GM12878 (cell line): ENCODE results near the gene SPPL2B. TPM values are rescaled to one million over a fixed set of nuclear protein-coding genes. Genes with fewer than 3 reads are reported as not detected.

Experiments
- ATAC-seq: fragments of 200-7000 bp; cut with Tn5 transposase; 3 replicates; pipeline ENCODE4 v1.9.1; 2020; ENCODE audit warnings: mild to moderate bottlenecking, moderate library complexity
- BruUV-seq: library from RNA; stranded (reverse); fragments of 400-500 nt; replicated peaks from 2 replicates; lab custom pipeline; 2021; lab: Mats Ljungman, UMichigan
- CTCF ChIA-PET: fragments of 300-600 bp; sonication (Branson Sonifier 250); formaldehyde crosslinking; extraction: SDS; loops from one replicate; lab custom pipeline; 2021; ENCODE audit warnings: inconsistent platforms; lab: Yijun Ruan, JAX
- POLR2A ChIA-PET: fragments of 350-600 bp; formaldehyde crosslinking; extraction: SDS; loops from one replicate; lab custom pipeline; 2021; ENCODE audit warnings: inconsistent platforms; lab: Charles Lee
- RAD21 ChIA-PET: fragments of 300-600 bp; sonication (Branson Sonifier 250); formaldehyde crosslinking; loops from one replicate; lab custom pipeline; 2023; ENCODE audit warnings: antibody characterized with exemption; ENCODE audit not compliant: unreplicated experiment; lab: Charles Lee
- SMC1A ChIA-PET: fragments of 300-600 bp; sonication (Branson Sonifier 250); formaldehyde crosslinking; loops from one replicate; lab custom pipeline; 2023; ENCODE audit not compliant: unreplicated experiment, uncharacterized antibody; lab: Charles Lee
- DNase-seq: peaks from one replicate; pipeline ENCODE4 v3.0.0-alpha.2; 2011; ENCODE audit warnings: low read depth, low spot score
- FAIRE-seq: peaks from 3 replicates; lab custom pipeline; 2011; peaks lifted over from hg19 to GRCh38; lab: Jason Lieb, UNC
- H2AFZ ChIP-seq: 2 replicates; pipeline ENCODE4 v1.6.0; 2011; ENCODE audit warnings: low read depth, low read length, control low read depth; ENCODE audit not compliant: control insufficient read depth
- H3K27ac ChIP-seq: 2 replicates; pipeline ENCODE4 v1.5.1; 2011; ENCODE audit warnings: control low read depth; ENCODE audit not compliant: control insufficient read depth, insufficient read depth
- H3K27me3 ChIP-seq, 2 experiments: replicated peaks in 1 of 2; 2 replicates each; pipeline versions ENCODE4 v1.6.0 to v1.6.1; 2011; ENCODE audit warnings: low read length in 1 of 2; ENCODE audit not compliant: control insufficient read depth in 2 of 2, insufficient read depth in 2 of 2
- H3K36me3 ChIP-seq, 2 experiments: 2 replicates each; pipeline ENCODE4 v1.5.1; 2011; ENCODE audit warnings: low read length in 1 of 2; ENCODE audit not compliant: control insufficient read depth in 2 of 2, insufficient read depth in 2 of 2
- H3K4me1 ChIP-seq: 2 replicates; pipeline ENCODE4 v1.6.1; 2011; ENCODE audit warnings: mild to moderate bottlenecking, low read length, moderate library complexity, mixed read lengths; ENCODE audit not compliant: control insufficient read depth, insufficient read depth
- H3K4me2 ChIP-seq: 2 replicates; pipeline ENCODE4 v1.6.0; 2011; ENCODE audit warnings: control low read depth; ENCODE audit not compliant: control insufficient read depth, insufficient read depth
- H3K4me3 ChIP-seq: fragments of 200-600 bp; sonication (generic); 2 replicates; pipeline ENCODE4 v1.5.1; 2016
- H3K79me2 ChIP-seq: 2 replicates; pipeline ENCODE4 v1.6.0; 2011; ENCODE audit warnings: low read length; ENCODE audit not compliant: control insufficient read depth, insufficient read depth
- H3K9ac ChIP-seq: 2 replicates; pipeline ENCODE4 v1.8.0; 2011; ENCODE audit warnings: low read length, control low read depth, mixed read lengths; ENCODE audit not compliant: control insufficient read depth, insufficient read depth
- H3K9me3 ChIP-seq: replicated peaks from 3 replicates; pipeline ENCODE4 v1.5.1; 2011; ENCODE audit warnings: mild to moderate bottlenecking, low read length; ENCODE audit not compliant: control insufficient read depth, insufficient read depth
- H4K20me1 ChIP-seq: 2 replicates; pipeline ENCODE4 v1.6.0; 2011; ENCODE audit not compliant: control insufficient read depth, insufficient read depth
- ATF2 ChIP-seq: IDR thresholded peaks from 2 replicates; pipeline ENCODE4 v1.6.1; 2012; ENCODE audit warnings: low read length, inconsistent platforms
- CBX5 ChIP-seq: sonication (generic); IDR thresholded peaks from 2 replicates; pipeline ENCODE4 v1.6.1; 2016; ENCODE audit warnings: low read depth, moderate library complexity, mild to moderate bottlenecking, inconsistent platforms
- KLF5 ChIP-seq: fragments of 450-650 bp; IDR thresholded peaks from 2 replicates; pipeline ENCODE4 v1.6.1; 2014; ENCODE audit warnings: mild to moderate bottlenecking; ENCODE audit not compliant: partially characterized antibody
- MEF2B ChIP-seq: fragments of 450-650 bp; IDR thresholded peaks from 2 replicates; pipeline ENCODE4 v1.6.1; 2018; ENCODE audit warnings: mild to moderate bottlenecking, moderate library complexity; ENCODE audit not compliant: partially characterized antibody, poor library complexity, severe bottlenecking
- RCOR1 ChIP-seq: conservative IDR thresholded peaks from 2 replicates; pipeline ENCODE4 v1.6.1; 2012; ENCODE audit warnings: low read depth, low read length, improper control_type of control experiment
- TCF3 ChIP-seq: IDR thresholded peaks from 2 replicates; pipeline ENCODE4 v1.6.1; 2012; ENCODE audit warnings: low read depth, mild to moderate bottlenecking, low read length, borderline replicate concordance; ENCODE audit not compliant: insufficient read depth
- WGBS: methylation state at CpG from one replicate; pipeline ENCODE4 v1.1.6; 2016; ENCODE audit warnings: low lambda C conversion rate; ENCODE audit not compliant: insufficient replicate concordance, insufficient coverage; ENCODE audit errors: missing lambda C conversion rate; 5-methylcytosine and 5-hydroxymethylcytosine counted together
- in situ Hi-C: fragments of 300-500 bp; cut with MboI; formaldehyde crosslinking; loops from 9 replicates; pipeline ENCODE4 v1.14.3; 2018; ENCODE audit warnings: mixed read lengths
- intact Hi-C: fragments of 100-400 bp; cut with micrococcal nuclease; formaldehyde crosslinking; loops from one replicate; pipeline ENCODE4 v1.14.2; 2022; ENCODE audit not compliant: unreplicated experiment
- polyA plus RNA-seq, 11 experiments: library from polyadenylated mRNA; depleted of rRNA in 4 of 11; unstranded in 6 of 11; stranded (reverse) in 5 of 11; fragments of >200 nt; fragmentation: Nextera tagmentation in 4 of 11; fragmentation: Illumina TruSeq in 1 of 11; extraction: Ambion mirVana in 4 of 11; extraction: Trizol in 1 of 11; gene quantifications; 1 replicate in 1 of 11; 2 replicates in 10 of 11; pipeline versions ENCODE4 v1.2.1 to v1.2.3, GENCODE V29; 2011 to 2016; ENCODE audit warnings: inconsistent platforms in 2 of 11, missing spikeins in 2 of 11, low read depth in 1 of 11
- total RNA-seq, 4 experiments: library from RNA; depleted of rRNA in 3 of 4; stranded (reverse); fragments of >200 nt in 3 of 4; fragmentation: Illumina TruSeq in 1 of 4; extraction: Trizol in 1 of 4; gene quantifications; 2 replicates each; pipeline versions ENCODE4 v1.2.1 to v1.2.3, GENCODE V29; 2013 to 2021

SPPL2B gene
- total and polyA plus RNA-seq, 10 of the 15 experiments (the other 5 are each of a cell fraction or from before 2014, with no cell fraction given): 0.29 to 56.5 (median 18.3) TPM

GRCh38 chr19:2392366-2392765 is 63.9 kb downstream of the SPPL2B start:
- no peak for TF ChIP-seq KLF5
- no peak for TF ChIP-seq ATF2
- no peak for TF ChIP-seq TCF3
- TF ChIP-seq MEF2B: no peak
- no peak for TF ChIP-seq RCOR1
- no peak for TF ChIP-seq CBX5
- Histone ChIP-seq H3K4me2 (no peak overlapping the region), H3K4me1 (peaks cover 9% of the 10 kb centered on the region), H3K9ac (no peak overlapping the region), H3K27me3 (no peaks in the 10 kb centered on the region; a peak in 1 of 4 replicates), H3K9me3 (no peaks in the 10 kb centered on the region; the same call in 2 of the 3 replicates), H3K27ac (no peak overlapping the region), H4K20me1 (no peaks in the 10 kb centered on the region), H3K4me3 (no peak overlapping the region), H2AFZ (no peak overlapping the region), H3K79me2 (no peaks in the 10 kb centered on the region), H3K36me3 (no peaks in the 10 kb centered on the region)
- RAD21 ChIA-PET: interaction anchor here (1.0 to 5.3 kb wide), 17 partner anchors 11 to 373 kb away, joined by 3 to 31 read pairs (median 5); partner anchors contain the start of gene LMNB2
- intact Hi-C loops: loop anchor here (5.0 to 10.0 kb wide), 5 partner anchors 65 to 235 kb away; partner anchors contain the start of genes LSM7, PLEKHJ1, SF3A2 and SPPL2B
- no peak for DNase-seq
- CTCF ChIA-PET: interaction anchor here (0.6 to 5.6 kb wide), 27 partner anchors 11 to 288 kb away, joined by 3 to 66 read pairs (median 5); partner anchors contain the start of gene LSM7
- FAIRE-seq: no peak
- POLR2A ChIA-PET: interaction anchor here (0.6 to 2.6 kb wide), 4 partner anchors 65 to 234 kb away, joined by 3 to 7 read pairs (median 4); partner anchors contain the start of gene LMNB2
- no TSS peak for BruUV-seq
- in situ Hi-C loops: loop anchor here (5.0 kb wide), 1 partner anchor 220 kb away; no protein-coding TSS in a partner anchor
- SMC1A ChIA-PET: interaction anchor here (0.6 to 3.6 kb wide), 20 partner anchors 9 to 299 kb away, joined by 3 to 28 read pairs (median 4); partner anchors contain the start of genes GADD45B, LSM7 and SPPL2B
- 68% methylated on average over 7 of the region's 7 CpGs for WGBS
- ATAC-seq: no peak
